HG03342 (cell line): ENCODE measurements around the gene CCNJL.

ENCODE experiments used
- ATAC-seq: cut with Tn5 transposase; IDR thresholded peaks from one replicate; pipeline ENCODE4 v1.9.1; 2021; ENCODE audit warnings: mild to moderate bottlenecking, moderate library complexity; ENCODE audit not compliant: unreplicated experiment

CCNJL gene

DNA sequence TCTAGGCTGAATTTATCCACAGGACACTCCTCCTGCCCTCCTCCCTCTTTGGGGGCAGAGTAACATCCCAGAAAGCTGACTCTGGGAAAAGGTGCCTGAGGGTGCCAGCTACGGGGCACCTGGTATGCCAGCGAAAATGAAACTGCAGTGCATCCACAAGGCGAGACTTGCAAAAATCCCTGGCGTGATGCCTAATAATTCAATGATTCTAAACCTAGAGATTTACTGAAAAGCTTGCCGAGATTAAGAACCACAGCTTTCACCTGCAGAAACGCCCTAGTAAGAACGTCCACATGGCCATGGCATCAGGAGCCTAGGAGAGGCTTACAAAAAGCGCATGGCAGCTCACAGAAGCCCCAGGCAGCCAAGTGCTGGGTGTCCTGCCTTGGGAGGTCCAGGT lies 20.9 kb downstream of the CCNJL start:
- no peak for ATAC-seq

DNA sequence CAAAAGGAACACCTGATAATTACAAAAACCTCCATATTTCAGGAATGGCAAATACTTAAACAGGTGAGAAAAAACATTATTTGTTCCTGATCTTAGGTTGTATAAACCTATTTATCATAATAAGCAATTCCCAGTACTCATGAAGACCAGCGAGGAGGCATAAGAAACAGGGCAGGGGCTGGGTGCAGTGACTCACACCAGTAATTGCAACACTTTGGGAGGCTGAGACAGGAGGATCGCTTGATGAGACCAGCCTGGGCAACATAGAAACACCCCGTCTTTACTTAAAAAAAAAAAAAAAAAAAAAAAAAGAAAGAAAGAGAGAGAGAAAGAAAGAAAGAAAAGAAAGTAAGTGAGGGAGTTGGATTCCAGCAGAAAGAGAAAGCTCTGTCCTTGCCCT lies 21.6 kb downstream of the CCNJL start:
- no peak for ATAC-seq

DNA sequence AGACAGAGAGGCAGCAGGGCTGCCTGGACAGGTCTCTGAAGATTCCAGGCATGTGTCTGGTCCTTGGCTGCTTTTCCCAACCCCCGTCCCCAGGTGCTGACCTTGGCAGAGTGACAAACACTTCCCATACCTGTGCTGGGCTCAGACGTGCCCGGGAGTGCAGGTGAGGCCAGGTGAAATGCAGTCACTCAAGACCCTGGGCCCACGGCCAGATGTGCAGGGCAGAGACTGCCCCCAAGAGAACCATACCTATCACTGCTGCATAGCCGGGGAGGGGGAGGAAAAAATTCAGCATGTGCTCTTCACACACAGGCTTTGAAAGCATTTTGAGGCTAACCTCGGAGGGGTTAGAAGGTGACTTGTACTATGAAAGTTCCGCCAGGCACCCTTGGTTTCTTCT lies 22.6 kb downstream of the CCNJL start:
- no peak for ATAC-seq

- no peak for ATAC-seq
Observed at GRCh38 chr5:160289356-160289651, 23.1 kb downstream of the CCNJL start.

- no peak for ATAC-seq
Observed at GRCh38 chr5:160287378-160288051, 24.8 kb downstream of the CCNJL start.

DNA sequence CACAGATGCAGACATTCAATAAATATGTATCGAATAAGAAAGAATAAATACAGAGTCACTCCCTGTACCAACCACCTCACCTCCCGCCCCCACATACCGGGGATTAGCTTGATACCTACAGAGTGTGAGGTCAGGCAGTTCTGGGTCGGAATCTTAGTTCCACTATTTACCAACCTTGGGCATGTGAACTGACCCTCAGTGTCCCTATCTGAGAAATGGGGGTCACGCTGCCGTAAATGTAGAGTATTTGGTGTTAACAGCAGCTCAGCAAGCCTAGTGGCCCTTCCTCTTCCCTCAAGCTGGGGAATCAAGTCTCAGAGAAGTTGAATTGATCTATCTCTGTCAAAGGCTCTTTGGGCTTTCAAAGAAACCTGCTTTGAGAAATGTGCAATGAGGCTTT lies 25.4 kb downstream of the CCNJL start:
- ATAC-seq = no peak

DNA sequence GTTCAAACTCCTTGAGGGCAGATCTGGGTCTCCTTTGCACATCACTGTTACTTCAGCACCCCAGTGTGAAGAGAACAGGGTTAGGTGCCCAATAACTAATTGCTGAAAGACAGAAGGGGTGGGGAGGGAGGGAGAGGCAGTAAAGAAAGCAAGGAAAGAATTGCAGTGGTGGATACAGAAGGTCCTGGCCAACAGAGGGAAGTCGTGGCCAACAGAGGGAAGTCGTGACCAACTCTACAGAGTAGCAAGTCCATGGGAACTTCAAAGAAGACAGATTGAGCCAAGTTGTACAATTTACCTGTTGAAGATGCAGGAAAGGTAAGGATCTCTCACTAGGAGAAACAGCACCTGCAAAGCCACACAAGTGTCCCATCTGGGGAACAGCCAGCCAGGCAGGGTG lies 27.0 kb downstream of the CCNJL start:
- no peak for ATAC-seq

GRCh38 chr5:160284291-160284873 lies 28.0 kb downstream of the CCNJL start:
- ATAC-seq = no peak

DNA sequence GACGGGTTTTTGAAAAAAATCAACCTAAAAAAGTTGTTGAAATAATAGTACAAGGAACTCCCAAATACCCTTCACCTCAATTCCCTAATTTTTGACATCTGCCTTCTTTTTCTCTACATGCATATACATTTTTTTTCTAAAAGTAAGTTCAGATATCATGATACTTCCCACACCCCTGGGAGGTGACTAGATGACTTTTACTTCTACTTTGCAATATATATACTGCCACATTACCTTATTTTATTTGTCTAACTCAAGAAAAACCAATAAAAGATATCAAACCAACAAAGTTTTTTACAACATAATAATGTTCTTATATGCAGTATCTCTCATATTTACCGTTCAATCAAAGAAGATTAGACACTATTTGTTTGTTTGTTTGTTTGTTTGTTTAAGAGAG lies 31.1 kb downstream of the CCNJL start:
- ATAC-seq = no peak

DNA sequence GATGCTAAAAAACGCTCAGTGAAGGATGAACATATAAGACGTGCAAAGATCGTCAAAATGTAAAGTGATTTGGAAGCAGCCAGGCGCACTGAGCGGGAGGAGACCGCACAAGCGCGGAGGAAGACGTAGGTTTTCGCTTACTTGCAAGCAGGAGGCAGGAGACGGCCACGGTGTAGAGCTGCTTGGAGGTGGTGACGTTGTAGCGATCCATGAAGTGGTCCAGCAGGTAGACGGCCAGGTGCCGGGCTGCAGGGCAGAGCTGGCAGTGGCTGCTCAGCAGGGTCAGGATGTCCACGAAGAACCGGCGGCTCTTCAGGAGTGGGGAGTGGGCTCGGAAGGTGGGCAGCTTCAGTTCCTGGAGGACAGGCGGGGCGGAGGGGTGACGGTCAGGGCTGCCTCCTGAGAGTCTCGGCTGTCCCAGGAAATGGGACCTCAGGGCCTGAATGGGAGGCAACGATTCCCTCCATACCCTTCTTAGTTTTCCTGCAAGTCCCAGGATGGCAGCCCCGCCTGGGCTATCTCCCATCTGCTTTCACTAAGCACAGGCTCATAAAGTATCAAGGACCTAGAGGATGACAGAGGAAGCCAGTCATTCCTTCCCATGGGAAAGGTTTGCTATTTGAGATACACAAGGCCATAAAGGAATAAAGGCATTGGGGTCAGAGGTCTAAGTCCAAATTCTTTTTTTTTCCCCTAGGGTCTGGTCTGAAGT lies 31.8 kb downstream of the CCNJL start:
- ATAC-seq = no peak

DNA sequence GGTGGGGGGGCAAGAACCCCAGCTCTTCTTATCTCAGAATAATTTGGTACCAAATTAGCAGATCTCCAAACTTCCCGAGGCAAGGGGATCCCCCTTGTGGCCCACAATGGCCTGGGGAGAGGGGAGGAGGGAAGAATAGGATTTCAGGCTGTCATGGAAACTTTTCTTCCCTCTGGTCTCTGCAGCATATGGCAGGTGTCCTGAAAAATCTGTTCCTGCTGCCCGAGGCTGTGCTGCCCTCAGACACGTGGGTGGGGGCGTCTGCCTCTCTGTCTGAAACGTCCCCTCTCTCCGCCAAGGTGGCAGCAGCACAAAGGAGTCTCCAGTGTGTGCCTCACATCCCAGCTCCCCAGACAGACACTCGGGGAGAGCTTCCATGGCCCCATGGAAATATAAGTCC lies 34.0 kb downstream of the CCNJL start:
- ATAC-seq = no peak

DNA sequence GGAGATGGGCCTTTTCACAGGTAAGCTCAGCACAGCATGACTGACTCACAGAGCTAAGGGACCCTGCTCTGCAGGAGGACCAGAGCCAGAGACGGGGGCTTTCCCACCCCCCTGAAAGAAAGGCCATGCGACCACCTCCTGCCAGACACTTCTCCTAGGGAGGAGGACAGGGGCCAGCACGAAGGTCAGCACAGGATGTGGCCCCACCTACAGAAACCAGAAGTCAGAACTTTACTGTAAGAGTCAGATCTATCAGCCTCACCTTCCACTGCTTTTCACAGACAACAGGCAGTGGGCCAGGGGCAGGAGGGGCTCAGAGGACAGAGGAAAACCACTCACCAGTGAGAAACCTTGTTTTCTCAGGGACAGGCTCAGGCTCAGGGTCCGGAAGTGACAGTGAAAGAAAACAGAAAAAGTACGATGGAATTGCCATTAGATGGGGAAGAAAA lies 37.9 kb downstream of the CCNJL start:
- ATAC-seq = no peak

- no peak for ATAC-seq
Observed at GRCh38 chr5:160272889-160273288, 39.5 kb downstream of the CCNJL start.

GRCh38 chr5:160272264-160272663 lies 40.1 kb downstream of the CCNJL start:
- no peak for ATAC-seq

DNA sequence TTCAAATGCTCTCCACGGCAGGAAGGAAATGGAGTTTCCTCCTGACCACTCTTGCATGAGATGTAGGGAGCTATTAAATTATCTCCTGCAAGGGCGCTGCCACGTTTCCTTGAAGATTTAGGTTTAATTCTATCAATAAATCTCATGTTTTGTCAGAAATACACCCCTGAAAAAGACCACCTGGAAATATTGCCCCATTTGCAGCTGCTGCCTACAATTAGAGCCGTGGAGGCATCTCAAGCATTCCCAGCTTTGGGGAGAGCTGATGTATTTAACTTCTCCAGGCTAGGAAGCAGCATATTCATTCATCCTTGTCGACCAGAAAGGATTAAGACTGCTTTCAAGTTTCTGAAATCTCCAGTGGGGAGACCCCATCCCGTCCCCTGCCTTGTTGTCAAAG lies 40.5 kb downstream of the CCNJL start:
- ATAC-seq = no peak

- ATAC-seq = peak; percentile 58
Observed at GRCh38 chr5:160271396-160271795, 41.0 kb downstream of the CCNJL start.

GRCh38 chr5:160270704-160271103 lies 41.7 kb downstream of the CCNJL start:
- ATAC-seq = no peak

DNA sequence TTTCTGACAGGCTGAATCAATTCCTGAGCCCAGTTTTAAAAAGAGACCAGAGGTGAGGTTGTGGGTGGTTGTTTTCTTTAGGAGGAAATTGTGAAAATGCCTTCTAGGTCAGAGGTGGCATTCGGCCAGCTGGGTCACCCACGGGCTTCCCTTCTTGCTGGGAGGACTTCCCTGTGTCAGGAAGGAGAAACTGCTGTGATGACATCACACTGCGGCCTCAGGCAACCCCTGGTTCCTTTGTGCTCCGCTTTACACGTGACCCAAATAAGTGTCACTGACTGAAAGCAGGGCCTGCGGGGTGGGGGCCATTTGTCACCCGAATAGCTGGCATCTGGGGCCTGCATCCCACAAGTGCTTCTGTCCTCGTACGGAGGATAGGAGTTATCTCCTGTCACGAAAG lies 43.3 kb downstream of the CCNJL start:
- no peak for ATAC-seq

- no peak for ATAC-seq
Observed at GRCh38 chr5:160268121-160268520, 44.2 kb downstream of the CCNJL start.

DNA sequence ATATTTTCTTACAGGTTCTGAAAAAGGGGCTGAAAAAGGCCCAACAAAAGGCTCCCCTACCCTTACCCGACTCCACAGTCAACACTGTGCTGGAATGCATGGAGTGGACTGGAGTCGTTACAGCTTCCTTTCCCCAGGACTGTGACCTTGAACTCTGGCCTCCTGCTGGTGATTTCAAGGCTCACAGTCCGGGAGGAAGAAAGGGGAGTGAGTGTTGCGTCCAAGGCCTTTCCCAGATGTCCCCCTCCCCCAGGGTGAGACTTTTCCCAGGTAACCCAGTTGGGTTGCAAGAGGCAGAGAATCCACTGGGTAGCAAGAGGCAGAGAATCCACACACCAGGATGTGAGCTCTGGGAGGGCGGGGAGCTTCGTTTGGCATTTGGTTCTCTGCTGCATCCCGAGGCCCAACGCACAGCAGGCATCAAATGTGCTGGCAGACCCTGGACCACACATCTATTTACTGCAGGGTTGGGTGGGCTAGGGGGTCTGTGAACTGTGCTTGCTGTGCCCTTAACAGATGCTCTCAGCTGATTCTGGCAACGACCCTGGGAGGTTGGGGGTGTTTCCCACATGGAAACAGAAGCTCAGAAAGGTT lies 45.5 kb downstream of the CCNJL start:
- ATAC-seq = no peak

DNA sequence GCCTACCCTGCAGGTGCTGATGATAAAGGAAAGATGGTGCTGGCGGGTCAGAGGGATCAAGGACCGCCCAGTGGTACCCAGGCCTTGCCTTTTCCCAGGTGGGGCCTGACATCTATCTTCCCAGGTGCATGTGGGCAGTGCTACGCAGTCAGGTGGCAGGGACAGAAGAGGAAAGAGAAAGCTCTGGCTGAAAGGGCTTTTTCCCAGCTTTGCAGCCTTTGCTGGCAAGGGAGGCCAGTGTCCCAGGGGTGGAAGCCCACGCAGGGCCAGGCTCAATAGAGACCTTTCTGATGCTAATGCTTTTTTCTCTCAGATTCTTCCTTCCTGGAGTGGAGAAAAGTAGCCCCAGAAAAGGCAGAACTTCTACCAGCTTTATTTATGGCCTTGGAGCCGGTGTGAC lies 46.3 kb downstream of the CCNJL start:
- no peak for ATAC-seq

DNA sequence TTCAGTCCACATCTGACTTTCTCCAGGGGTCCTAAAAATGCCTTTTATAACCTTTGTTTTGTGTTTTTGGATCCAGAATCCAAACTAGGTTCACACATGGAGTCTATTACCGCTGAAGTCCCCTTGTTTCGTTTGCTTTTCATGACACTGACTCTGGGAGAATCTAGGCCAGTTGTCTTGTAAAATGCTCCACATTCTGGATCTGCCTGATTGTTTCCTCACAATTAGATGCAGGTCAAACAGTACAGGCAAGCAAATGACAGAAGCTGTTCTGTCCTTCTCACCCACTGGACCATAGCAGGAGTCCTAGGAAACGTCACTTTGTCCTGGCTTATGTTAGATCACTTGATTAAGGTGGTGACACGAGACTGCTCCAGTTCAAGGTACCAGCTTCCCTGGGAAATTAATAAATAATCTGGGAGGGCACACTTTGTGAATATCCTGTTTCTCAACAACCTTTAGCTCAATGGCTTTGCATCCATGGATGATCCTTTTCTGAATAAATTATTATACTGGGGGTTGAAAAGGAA lies 49.0 kb downstream of the CCNJL start:
- ATAC-seq = no peak
